ENCODE measurements around the gene ZFR2. TPM values are rescaled to one million over a fixed set of nuclear protein-coding genes. Genes with fewer than 3 reads are reported as not detected.

Gene ZFR2
- total RNA-seq, 1 experiment from 2014 or later: 1.7 TPM

DNA sequence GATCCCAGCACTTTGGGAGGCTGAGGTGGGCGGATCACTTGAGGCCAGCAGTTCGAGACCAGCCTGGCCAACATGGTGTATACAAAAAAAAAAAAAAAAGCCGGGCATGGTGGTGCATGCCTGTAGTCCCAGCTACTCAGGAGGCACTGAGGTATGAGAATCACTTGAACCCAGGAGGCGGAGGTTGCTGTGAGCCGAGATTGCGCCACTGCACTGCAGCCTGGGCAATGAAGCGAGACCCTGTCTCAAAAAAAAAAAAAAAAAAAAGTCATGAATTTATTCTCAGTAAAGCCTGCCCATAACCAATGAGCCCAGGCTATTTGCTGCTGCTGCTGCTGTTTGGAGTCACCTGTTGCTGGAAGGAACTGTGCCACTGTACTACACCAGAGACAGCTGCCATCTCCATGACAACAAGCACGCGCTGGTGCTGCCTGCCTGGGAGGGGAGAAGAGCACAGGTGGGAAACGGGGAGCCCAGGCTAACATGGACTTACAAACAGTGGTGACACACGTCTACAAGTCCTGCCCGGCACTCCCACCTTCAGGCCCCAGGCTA is 11.3 kb downstream of the ZFR2 start:
- BruUV-seq (replicated peaks): no TSS peak
- H3K27ac ChIP-seq (ENCODE audit: low read depth, low read length, poor library complexity, severe bottlenecking): no peak overlapping the region
- peaks cover under 1% of the 10 kb centered on the region for H3K9me3 ChIP-seq (ENCODE audit: low read depth, low read length, poor library complexity, severe bottlenecking)
- CTCF ChIA-PET: no interaction called here
- H3K4me1 ChIP-seq (ENCODE audit: insufficient read depth, low read length, poor library complexity, severe bottlenecking): no peaks in the 10 kb centered on the region
- no peak overlapping the region for H3K4me3 ChIP-seq (ENCODE audit: low read depth, low read length, poor library complexity, severe bottlenecking)
- no peaks in the 10 kb centered on the region for H3K36me3 ChIP-seq (ENCODE audit: insufficient read depth, low read length, poor library complexity, severe bottlenecking)
- DNase-seq (ENCODE audit: low spot score): no peak
- POLR2A ChIA-PET (ENCODE audit: low non-redundant PET): no interaction called here
- no peaks in the 10 kb centered on the region for H3K27me3 ChIP-seq (replicated peaks; ENCODE audit: insufficient read depth, low read depth, low read length, poor library complexity)
- intact Hi-C loops (cut with micrococcal nuclease; ENCODE audit: unreplicated experiment): no loop called here
- TF ChIP-seq, protein P1, sequence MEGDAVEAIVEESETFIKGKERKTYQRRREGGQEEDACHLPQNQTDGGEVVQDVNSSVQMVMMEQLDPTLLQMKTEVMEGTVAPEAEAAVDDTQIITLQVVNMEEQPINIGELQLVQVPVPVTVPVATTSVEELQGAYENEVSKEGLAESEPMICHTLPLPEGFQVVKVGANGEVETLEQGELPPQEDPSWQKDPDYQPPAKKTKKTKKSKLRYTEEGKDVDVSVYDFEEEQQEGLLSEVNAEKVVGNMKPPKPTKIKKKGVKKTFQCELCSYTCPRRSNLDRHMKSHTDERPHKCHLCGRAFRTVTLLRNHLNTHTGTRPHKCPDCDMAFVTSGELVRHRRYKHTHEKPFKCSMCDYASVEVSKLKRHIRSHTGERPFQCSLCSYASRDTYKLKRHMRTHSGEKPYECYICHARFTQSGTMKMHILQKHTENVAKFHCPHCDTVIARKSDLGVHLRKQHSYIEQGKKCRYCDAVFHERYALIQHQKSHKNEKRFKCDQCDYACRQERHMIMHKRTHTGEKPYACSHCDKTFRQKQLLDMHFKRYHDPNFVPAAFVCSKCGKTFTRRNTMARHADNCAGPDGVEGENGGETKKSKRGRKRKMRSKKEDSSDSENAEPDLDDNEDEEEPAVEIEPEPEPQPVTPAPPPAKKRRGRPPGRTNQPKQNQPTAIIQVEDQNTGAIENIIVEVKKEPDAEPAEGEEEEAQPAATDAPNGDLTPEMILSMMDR (conservative IDR thresholded peaks at IDR 0.05; ENCODE audit: low read depth, low read length): no peak
- TF ChIP-seq EZH2 (IDR thresholded peaks at IDR 0.05; ENCODE audit: borderline replicate concordance, low read depth, low read length, poor library complexity, severe bottlenecking): no peak

DNA sequence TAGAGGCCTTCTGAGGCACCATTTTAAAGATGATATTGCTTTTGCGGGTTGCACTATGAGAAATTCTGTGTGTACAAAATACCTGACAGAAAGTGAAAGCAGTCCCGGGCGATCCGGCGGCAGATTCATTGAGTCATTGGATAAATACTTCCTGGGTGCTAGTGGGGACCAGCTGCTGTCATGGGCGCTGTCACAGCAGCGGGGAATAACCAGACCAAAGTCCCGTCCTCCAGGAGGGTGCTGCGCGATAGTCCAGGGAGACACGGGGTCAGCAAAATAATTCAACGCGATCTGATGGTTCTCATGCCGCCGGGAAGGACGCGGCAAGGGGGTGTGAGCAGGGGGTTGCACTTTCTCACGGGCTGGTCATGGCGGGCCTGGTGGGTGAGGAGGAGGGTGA is 13.5 kb downstream of the ZFR2 start:
- ChIA-PET POLR2A (ENCODE audit: low non-redundant PET) (no interaction called here), CTCF (no interaction called here)
- Histone ChIP-seq H3K4me3 (ENCODE audit: low read depth, low read length, poor library complexity, severe bottlenecking) (no peak overlapping the region), H3K27me3 (replicated peaks; ENCODE audit: insufficient read depth, low read depth, low read length, poor library complexity) (no peaks in the 10 kb centered on the region), H3K9me3 (ENCODE audit: low read depth, low read length, poor library complexity, severe bottlenecking) (peaks cover 10% of the 10 kb centered on the region), H3K27ac (ENCODE audit: low read depth, low read length, poor library complexity, severe bottlenecking) (no peak overlapping the region), H3K4me1 (ENCODE audit: insufficient read depth, low read length, poor library complexity, severe bottlenecking) (no peaks in the 10 kb centered on the region), H3K36me3 (ENCODE audit: insufficient read depth, low read length, poor library complexity, severe bottlenecking) (no peaks in the 10 kb centered on the region)
- DNase-seq (ENCODE audit: low spot score): no peak
- intact Hi-C loops (cut with micrococcal nuclease; ENCODE audit: unreplicated experiment): no loop called here
- TF ChIP-seq, protein P1 (conservative IDR thresholded peaks at IDR 0.05; ENCODE audit: low read depth, low read length): no peak
- TF ChIP-seq EZH2 (IDR thresholded peaks at IDR 0.05; ENCODE audit: borderline replicate concordance, low read depth, low read length, poor library complexity, severe bottlenecking): no peak
- no TSS peak for BruUV-seq (replicated peaks)

DNA sequence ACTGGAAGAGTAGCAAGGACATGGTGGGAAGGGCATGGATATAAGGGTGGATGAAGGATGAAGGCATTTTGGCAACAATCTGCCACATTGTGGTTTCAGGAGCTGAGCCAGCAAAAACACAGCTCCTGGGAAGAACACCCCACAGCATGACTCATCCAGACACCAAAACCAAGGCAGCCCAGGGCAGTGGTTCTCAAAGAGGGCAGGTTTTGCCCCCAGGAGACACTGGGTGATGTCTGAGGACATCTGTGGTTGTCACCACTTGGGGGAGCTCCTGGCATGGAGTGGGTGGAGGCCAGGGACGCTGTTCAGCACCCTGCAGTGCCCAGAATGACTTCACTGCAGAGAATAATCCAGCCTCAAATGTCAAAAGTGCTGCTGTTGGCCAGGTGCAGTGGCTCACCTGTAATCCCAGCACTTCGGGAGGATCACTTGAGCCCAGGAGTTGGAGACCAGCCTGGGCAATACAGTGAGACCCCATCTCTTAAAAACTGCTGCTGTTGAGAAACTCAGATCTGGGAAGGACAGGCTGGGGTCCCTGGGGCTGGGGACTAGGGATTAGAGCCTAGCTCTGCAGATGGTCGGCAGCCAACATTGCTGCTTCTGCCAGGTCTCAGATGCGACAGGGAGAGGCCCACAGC is 16.1 kb downstream of the ZFR2 start:
- no peaks in the 10 kb centered on the region for H3K36me3 ChIP-seq (ENCODE audit: insufficient read depth, low read length, poor library complexity, severe bottlenecking)
- peaks cover 10% of the 10 kb centered on the region for H3K9me3 ChIP-seq (ENCODE audit: low read depth, low read length, poor library complexity, severe bottlenecking)
- H3K27me3 ChIP-seq (replicated peaks; ENCODE audit: insufficient read depth, low read depth, low read length, poor library complexity): no peaks in the 10 kb centered on the region
- intact Hi-C loops (cut with micrococcal nuclease; ENCODE audit: unreplicated experiment): no loop called here
- CTCF ChIA-PET: interaction anchor here (0.5 kb wide), 1 partner anchor 287 kb away, joined by 4 read pairs; no protein-coding TSS in a partner anchor
- no TSS peak for BruUV-seq (replicated peaks)
- no peak overlapping the region for H3K4me3 ChIP-seq (ENCODE audit: low read depth, low read length, poor library complexity, severe bottlenecking)
- TF ChIP-seq EZH2 (IDR thresholded peaks at IDR 0.05; ENCODE audit: borderline replicate concordance, low read depth, low read length, poor library complexity, severe bottlenecking): no peak
- TF ChIP-seq, protein P1 (conservative IDR thresholded peaks at IDR 0.05; ENCODE audit: low read depth, low read length): peak; percentile 37; the same call in 1 of the 2 replicates
- POLR2A ChIA-PET (ENCODE audit: low non-redundant PET): no interaction called here
- no peaks in the 10 kb centered on the region for H3K4me1 ChIP-seq (ENCODE audit: insufficient read depth, low read length, poor library complexity, severe bottlenecking)
- H3K27ac ChIP-seq (ENCODE audit: low read depth, low read length, poor library complexity, severe bottlenecking): no peak overlapping the region
- DNase-seq (ENCODE audit: low spot score): peak; percentile 35
